ENCODE measurements around the gene EHBP1.

DNA sequence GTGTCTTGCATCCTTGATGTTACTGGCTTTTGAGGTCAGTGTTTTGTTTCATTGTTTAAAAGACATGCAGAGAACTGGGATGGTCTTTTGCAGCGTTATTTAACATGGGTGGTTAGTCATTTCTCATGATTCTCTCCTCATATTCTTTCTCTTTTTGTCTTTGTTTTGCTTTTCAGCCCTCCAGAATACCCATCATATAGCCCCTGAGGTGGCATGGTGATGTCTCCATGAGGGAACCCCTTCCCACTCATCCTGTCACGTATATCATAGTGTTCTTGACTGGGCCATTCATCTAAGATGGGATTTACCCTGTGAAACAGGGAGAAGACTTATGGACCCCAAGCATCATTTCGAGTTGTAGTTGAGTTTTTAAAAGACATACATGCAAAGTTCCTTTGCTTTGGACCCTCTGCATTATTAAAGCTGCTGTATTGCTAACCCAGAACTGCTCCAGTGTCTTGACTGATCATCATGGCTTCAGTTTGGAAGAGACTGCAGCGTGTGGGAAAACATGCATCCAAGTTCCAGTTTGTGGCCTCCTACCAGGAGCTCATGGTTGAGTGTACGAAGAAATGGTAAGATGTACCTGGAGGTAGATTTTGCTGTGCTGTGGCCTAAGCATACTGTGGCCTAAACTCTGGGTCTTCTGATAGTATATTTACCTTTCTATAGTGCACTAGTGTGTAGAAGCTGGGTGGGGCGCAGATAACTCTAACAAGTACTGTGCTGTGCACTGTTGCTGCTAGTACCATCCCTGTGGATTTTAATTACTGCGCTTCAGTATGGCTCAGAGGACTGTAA lies 1.4 kb downstream of the EHBP1 start:
- TF ChIP-seq ZNF416 (tag by site-specific recombination; IDR thresholded peaks at IDR 0.05): no peak
- TF ChIP-seq ZBTB7A (tag by site-specific recombination; IDR thresholded peaks at IDR 0.05; ENCODE audit: low read depth): no peak
- TF ChIP-seq, protein P1, sequence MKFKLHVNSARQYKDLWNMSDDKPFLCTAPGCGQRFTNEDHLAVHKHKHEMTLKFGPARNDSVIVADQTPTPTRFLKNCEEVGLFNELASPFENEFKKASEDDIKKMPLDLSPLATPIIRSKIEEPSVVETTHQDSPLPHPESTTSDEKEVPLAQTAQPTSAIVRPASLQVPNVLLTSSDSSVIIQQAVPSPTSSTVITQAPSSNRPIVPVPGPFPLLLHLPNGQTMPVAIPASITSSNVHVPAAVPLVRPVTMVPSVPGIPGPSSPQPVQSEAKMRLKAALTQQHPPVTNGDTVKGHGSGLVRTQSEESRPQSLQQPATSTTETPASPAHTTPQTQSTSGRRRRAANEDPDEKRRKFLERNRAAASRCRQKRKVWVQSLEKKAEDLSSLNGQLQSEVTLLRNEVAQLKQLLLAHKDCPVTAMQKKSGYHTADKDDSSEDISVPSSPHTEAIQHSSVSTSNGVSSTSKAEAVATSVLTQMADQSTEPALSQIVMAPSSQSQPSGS (tag by site-specific recombination; IDR thresholded peaks at IDR 0.05; ENCODE audit: low read depth): no peak
- no peak for TF ChIP-seq ZNF302 (tag by site-specific recombination; IDR thresholded peaks at IDR 0.05; ENCODE audit: low read depth)
